ENCODE measurements around the gene NUDT8. TPM values are rescaled to one million over a fixed set of nuclear protein-coding genes. Genes with fewer than 3 reads are reported as not detected.
A peak's percentile ranks its signal among the peaks of the same experiment; 100 is the strongest.

Gene NUDT8
- total and polyA plus RNA-seq, 2 donors (not counting 1 experiment from before 2014, with no cell fraction given) = 6.9 to 7.1 TPM

GRCh38 chr11:67644472-67645418 is 15.0 kb upstream of the NUDT8 start:
- H3K9me3 Mint-ChIP-seq (ENCODE audit: insufficient read depth) = no peaks in the 10 kb centered on the region
- Histone ChIP-seq H3K27me3 (replicated peaks in 1 of 4; ENCODE audit: control extremely low read depth in 1 of 4, control insufficient read depth in 3 of 4, insufficient read depth in 4 of 4, low read length in 3 of 4) (peaks cover 0 to 13% (median under 1%) of the 10 kb centered on the region in 4 experiments), H3K9ac (ENCODE audit: low read length) (no peak overlapping the region), H3K79me2 (ENCODE audit: control insufficient read depth, insufficient read depth, low read length) (no peaks in the 10 kb centered on the region), H3K9me3 (ENCODE audit: control extremely low read depth in 1 of 3, control insufficient read depth in 2 of 3, insufficient read depth in 1 of 3, low read length in 2 of 3) (peaks cover 0 to 30% (median 5%) of the 10 kb centered on the region in 3 donors), H4K20me1 (ENCODE audit: control insufficient read depth, insufficient read depth, low read length, poor library complexity, severe bottlenecking) (no peaks in the 10 kb centered on the region), H3K36me3 (replicated peaks in 1 of 2; ENCODE audit: control extremely low read depth in 1 of 2, control insufficient read depth in 1 of 2, extremely low read depth in 1 of 2, insufficient read depth in 2 of 2, low read length in 1 of 2) (no peaks in the 10 kb centered on the region), H3K4me1 (ENCODE audit: control insufficient read depth in 2 of 2, insufficient read depth in 2 of 2, low read length in 2 of 2) (peaks cover 62 to 65% of the 10 kb centered on the region in 2 donors), H3K27ac (ENCODE audit: low read length in 2 of 2) (no peak overlapping the region), H3K4me3 (ENCODE audit: control extremely low read depth in 1 of 5, extremely low read depth in 1 of 5, insufficient read depth in 1 of 5, low read depth in 2 of 5, low read length in 4 of 5) (no peak overlapping the region), H2AFZ (ENCODE audit: insufficient read depth, low read depth, low read length, poor library complexity, severe bottlenecking) (no peak overlapping the region), H3K4me2 (replicated peaks; ENCODE audit: low read depth, low read length, poor library complexity, severe bottlenecking) (peak overlapping the region; percentile 79)
- no peak overlapping the region for H3K4me3 Mint-ChIP-seq
- intact Hi-C loops (cut with micrococcal nuclease) = loop anchor here (5.0 kb wide), 1 partner anchor 32 kb away; no protein-coding TSS in a partner anchor
- TF ChIP-seq CTCF (IDR thresholded peaks at IDR 0.05) (no peak), EZH2 (IDR thresholded peaks at IDR 0.05; ENCODE audit: borderline replicate concordance, insufficient read depth, low read depth, low read length, poor library complexity, severe bottlenecking) (no peak)
- POLR2A ChIA-PET = no interaction called here
- H3K27ac Mint-ChIP-seq = no peak overlapping the region
- WGBS (ENCODE audit: insufficient coverage) = 77% methylated on average over 16 of the region's 22 CpGs
- H3K4me1 Mint-ChIP-seq = peaks cover 54% of the 10 kb centered on the region
- DNase-seq (peak; percentile 38), ATAC-seq (ENCODE audit: low read depth) (no peak)
- CTCF ChIA-PET = interaction anchor here (1.2 to 9.2 kb wide), 6 partner anchors 8 to 299 kb away, joined by 3 to 149 read pairs (median 28); partner anchors contain the start of gene NUDT8
- peaks cover 4% of the 10 kb centered on the region for H3K27me3 Mint-ChIP-seq

- Histone ChIP-seq H3K4me1 (ENCODE audit: control insufficient read depth in 2 of 2, insufficient read depth in 2 of 2, low read length in 2 of 2) (peaks cover 55 to 59% of the 10 kb centered on the region in 2 donors), H3K9ac (ENCODE audit: low read length) (no peak overlapping the region), H3K79me2 (ENCODE audit: control insufficient read depth, insufficient read depth, low read length) (no peaks in the 10 kb centered on the region), H2AFZ (ENCODE audit: insufficient read depth, low read depth, low read length, poor library complexity, severe bottlenecking) (no peak overlapping the region), H3K36me3 (replicated peaks in 1 of 2; ENCODE audit: control extremely low read depth in 1 of 2, control insufficient read depth in 1 of 2, extremely low read depth in 1 of 2, insufficient read depth in 2 of 2, low read length in 1 of 2) (no peaks in the 10 kb centered on the region), H3K9me3 (ENCODE audit: control extremely low read depth in 1 of 3, control insufficient read depth in 2 of 3, insufficient read depth in 1 of 3, low read length in 2 of 3) (peaks cover 0 to 23% (median 5%) of the 10 kb centered on the region in 3 donors), H3K4me2 (replicated peaks; ENCODE audit: low read depth, low read length, poor library complexity, severe bottlenecking) (peak overlapping the region; percentile 79), H4K20me1 (ENCODE audit: control insufficient read depth, insufficient read depth, low read length, poor library complexity, severe bottlenecking) (no peaks in the 10 kb centered on the region), H3K4me3 (ENCODE audit: control extremely low read depth in 1 of 5, extremely low read depth in 1 of 5, insufficient read depth in 1 of 5, low read depth in 2 of 5, low read length in 4 of 5) (no peak overlapping the region), H3K27me3 (replicated peaks in 1 of 4; ENCODE audit: control extremely low read depth in 1 of 4, control insufficient read depth in 3 of 4, insufficient read depth in 4 of 4, low read length in 3 of 4) (peaks cover 0 to 18% (median 3%) of the 10 kb centered on the region in 4 experiments), H3K27ac (ENCODE audit: low read length in 2 of 2) (no peak overlapping the region)
- H3K4me1 Mint-ChIP-seq = peaks cover 47% of the 10 kb centered on the region
- ATAC-seq (ENCODE audit: low read depth) (no peak), DNase-seq (peak; percentile 12)
- H3K27me3 Mint-ChIP-seq = peaks cover 4% of the 10 kb centered on the region
- POLR2A ChIA-PET = no interaction called here
- WGBS (ENCODE audit: insufficient coverage) = 100% methylated on average over 4 of the region's 5 CpGs
- no peak for TF ChIP-seq EZH2 (IDR thresholded peaks at IDR 0.05; ENCODE audit: borderline replicate concordance, insufficient read depth, low read depth, low read length, poor library complexity, severe bottlenecking)
- no peak for TF ChIP-seq CTCF (IDR thresholded peaks at IDR 0.05)
- CTCF ChIA-PET = interaction anchor here (1.8 to 9.2 kb wide), 4 partner anchors 7 to 71 kb away, joined by 6 to 149 read pairs (median 78); partner anchors contain the start of gene NUDT8
- intact Hi-C loops (cut with micrococcal nuclease) = no loop called here
- H3K27ac Mint-ChIP-seq = no peak overlapping the region
- no peaks in the 10 kb centered on the region for H3K9me3 Mint-ChIP-seq (ENCODE audit: insufficient read depth)
- no peak overlapping the region for H3K4me3 Mint-ChIP-seq
These were observed 14.3 kb upstream of the NUDT8 start for GRCh38 chr11:67644042-67644441.

Measured in B cell (primary cell).